DND-41 (cell line): ENCODE data around the gene ZNF213.

Experiments used
- ATAC-seq: fragments of 200-7000 bp; cut with Tn5 transposase; 3 replicates; pipeline ENCODE4 v1.9.1; 2021; ENCODE audit warnings: low read depth; ENCODE audit not compliant: insufficient read depth
- DNase-seq: peaks from one replicate; pipeline ENCODE4 v3.0.0-alpha.2; 2020
- H2AFZ ChIP-seq: 2 replicates; pipeline ENCODE4 v1.6.0; 2012; ENCODE audit warnings: low read depth, low read length
- H3K27ac ChIP-seq: 2 replicates; pipeline ENCODE4 v1.5.1; 2012; ENCODE audit warnings: low read length, inconsistent platforms
- H3K27me3 ChIP-seq: fragments of 200-600 bp; sonication (generic); 2 replicates; pipeline ENCODE4 v1.6.0; 2012; ENCODE audit warnings: low read length, mild to moderate bottlenecking, inconsistent platforms; ENCODE audit not compliant: insufficient read depth, poor library complexity
- H3K36me3 ChIP-seq: 2 replicates; pipeline ENCODE4 v1.5.1; 2012; ENCODE audit warnings: low read length, inconsistent platforms; ENCODE audit not compliant: insufficient read depth
- H3K4me1 ChIP-seq: 2 replicates; pipeline ENCODE4 v1.5.1; 2012; ENCODE audit warnings: mild to moderate bottlenecking, low read length; ENCODE audit not compliant: insufficient read depth
- H3K4me2 ChIP-seq: 2 replicates; pipeline ENCODE4 v1.6.0; 2012; ENCODE audit warnings: mild to moderate bottlenecking, moderate library complexity, low read length, inconsistent platforms; ENCODE audit not compliant: insufficient read depth
- H3K4me3 ChIP-seq, 2 experiments: fragments of 200-600 bp in 1 of 2; shearing (Covaris generic) in 1 of 2; 2 replicates each; pipeline ENCODE4 v1.5.1; 2012 to 2016; ENCODE audit warnings: inconsistent platforms in 2 of 2, low read length in 2 of 2, mild to moderate bottlenecking in 2 of 2, low read depth in 1 of 2, moderate library complexity in 1 of 2
- H3K79me2 ChIP-seq: 2 replicates; pipeline ENCODE4 v1.6.0; 2012; ENCODE audit warnings: low read length, inconsistent platforms; ENCODE audit not compliant: insufficient read depth
- H3K9ac ChIP-seq: 2 replicates; pipeline ENCODE4 v1.6.0; 2012; ENCODE audit warnings: low read depth, mild to moderate bottlenecking, inconsistent platforms, low read length, moderate library complexity
- H3K9me3 ChIP-seq: 2 replicates; pipeline ENCODE4 v1.5.1; 2012; ENCODE audit warnings: low read length, moderate library complexity, mild to moderate bottlenecking, inconsistent platforms; ENCODE audit not compliant: insufficient read depth, severe bottlenecking
- H4K20me1 ChIP-seq: 2 replicates; pipeline ENCODE4 v1.6.0; 2012; ENCODE audit warnings: low read length; ENCODE audit not compliant: insufficient read depth
- EZH2 ChIP-seq: IDR thresholded peaks from 3 replicates; pipeline ENCODE4 v1.6.1; 2012; ENCODE audit warnings: borderline replicate concordance, low read depth, mild to moderate bottlenecking, moderate library complexity, low read length, inconsistent platforms; ENCODE audit not compliant: severe bottlenecking
- TF ChIP-seq, protein P1 (sequence below): IDR thresholded peaks from 2 replicates; pipeline ENCODE4 v1.5.1; 2012; ENCODE audit warnings: borderline replicate concordance, low read length, moderate library complexity, mild to moderate bottlenecking; ENCODE audit not compliant: poor library complexity, severe bottlenecking; ENCODE audit errors: extremely low read depth

The ZNF213 gene

DNA sequence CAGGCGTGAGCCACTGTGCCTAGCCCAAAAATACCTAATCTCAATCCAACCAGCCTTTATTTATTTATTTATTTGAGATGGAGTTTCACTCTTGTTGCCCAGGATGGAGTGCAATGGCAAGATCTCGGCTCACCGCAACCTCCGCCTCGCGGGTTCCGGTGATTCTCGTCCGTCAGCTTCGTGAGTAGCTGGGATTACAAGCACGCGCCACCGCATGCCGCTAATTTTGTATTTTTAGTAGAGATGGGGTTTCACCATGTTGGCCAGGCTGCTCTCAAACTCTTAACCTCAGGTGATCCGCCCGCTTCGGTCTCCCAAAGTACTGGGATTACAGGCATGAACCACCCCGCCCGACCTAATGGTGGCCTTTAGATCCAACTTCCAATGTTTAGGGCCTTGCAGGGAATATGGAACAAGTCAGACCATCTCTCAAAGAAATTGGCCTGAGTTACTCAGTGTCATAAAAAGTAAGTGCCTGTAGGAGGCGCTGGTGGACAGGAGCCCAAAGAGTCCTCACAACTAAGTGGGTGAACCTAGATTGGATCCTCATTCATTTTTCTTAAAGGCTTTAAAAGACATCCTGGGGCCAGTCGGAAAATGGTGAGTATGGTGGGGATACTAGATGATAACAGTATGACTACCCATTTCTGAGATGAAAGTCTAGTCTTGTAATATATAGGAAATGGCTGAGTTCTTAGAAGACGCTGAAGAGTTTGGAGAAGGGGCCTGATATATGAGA, 40.4 kb upstream of the ZNF213 start:
- no peak overlapping the region for H2AFZ ChIP-seq
- no peak for TF ChIP-seq EZH2
- TF ChIP-seq, protein P1, sequence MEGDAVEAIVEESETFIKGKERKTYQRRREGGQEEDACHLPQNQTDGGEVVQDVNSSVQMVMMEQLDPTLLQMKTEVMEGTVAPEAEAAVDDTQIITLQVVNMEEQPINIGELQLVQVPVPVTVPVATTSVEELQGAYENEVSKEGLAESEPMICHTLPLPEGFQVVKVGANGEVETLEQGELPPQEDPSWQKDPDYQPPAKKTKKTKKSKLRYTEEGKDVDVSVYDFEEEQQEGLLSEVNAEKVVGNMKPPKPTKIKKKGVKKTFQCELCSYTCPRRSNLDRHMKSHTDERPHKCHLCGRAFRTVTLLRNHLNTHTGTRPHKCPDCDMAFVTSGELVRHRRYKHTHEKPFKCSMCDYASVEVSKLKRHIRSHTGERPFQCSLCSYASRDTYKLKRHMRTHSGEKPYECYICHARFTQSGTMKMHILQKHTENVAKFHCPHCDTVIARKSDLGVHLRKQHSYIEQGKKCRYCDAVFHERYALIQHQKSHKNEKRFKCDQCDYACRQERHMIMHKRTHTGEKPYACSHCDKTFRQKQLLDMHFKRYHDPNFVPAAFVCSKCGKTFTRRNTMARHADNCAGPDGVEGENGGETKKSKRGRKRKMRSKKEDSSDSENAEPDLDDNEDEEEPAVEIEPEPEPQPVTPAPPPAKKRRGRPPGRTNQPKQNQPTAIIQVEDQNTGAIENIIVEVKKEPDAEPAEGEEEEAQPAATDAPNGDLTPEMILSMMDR, result peak; percentile 61
- no peaks in the 10 kb centered on the region for H3K36me3 ChIP-seq
- no peak overlapping the region for H3K9ac ChIP-seq
- no peak overlapping the region for H3K4me2 ChIP-seq
- DNase-seq (peak; percentile 39), ATAC-seq (peak; percentile 49; the same call in 1 of the 3 replicates)
- H4K20me1 ChIP-seq, result no peaks in the 10 kb centered on the region
- no peaks in the 10 kb centered on the region for H3K79me2 ChIP-seq
- no peak overlapping the region for H3K4me3 ChIP-seq
- H3K27ac ChIP-seq, result no peak overlapping the region
- H3K4me1 ChIP-seq, result no peaks in the 10 kb centered on the region
- H3K9me3 ChIP-seq, result no peaks in the 10 kb centered on the region
- H3K27me3 ChIP-seq, result no peaks in the 10 kb centered on the region

GRCh38 chr16:3095869-3096268, 39.0 kb upstream of the ZNF213 start:
- no peak overlapping the region for H3K4me2 ChIP-seq
- no peaks in the 10 kb centered on the region for H3K36me3 ChIP-seq
- no peak overlapping the region for H3K4me3 ChIP-seq
- no peak for TF ChIP-seq EZH2
- TF ChIP-seq, protein P1, result peak; percentile 33
- no peak overlapping the region for H3K9ac ChIP-seq
- no peaks in the 10 kb centered on the region for H3K27me3 ChIP-seq
- no peaks in the 10 kb centered on the region for H4K20me1 ChIP-seq
- no peaks in the 10 kb centered on the region for H3K9me3 ChIP-seq
- peak; percentile 35 for DNase-seq
- peak; percentile 70 for ATAC-seq
- no peaks in the 10 kb centered on the region for H3K79me2 ChIP-seq
- H3K4me1 ChIP-seq, result no peaks in the 10 kb centered on the region
- H2AFZ ChIP-seq, result no peak overlapping the region
- H3K27ac ChIP-seq, result no peak overlapping the region

GRCh38 chr16:3096362-3096761, 38.5 kb upstream of the ZNF213 start:
- Histone ChIP-seq H2AFZ (no peak overlapping the region), H3K9me3 (no peaks in the 10 kb centered on the region), H3K27me3 (no peaks in the 10 kb centered on the region), H3K36me3 (no peaks in the 10 kb centered on the region), H3K4me3 (no peak overlapping the region), H4K20me1 (no peaks in the 10 kb centered on the region), H3K9ac (no peak overlapping the region), H3K27ac (no peak overlapping the region), H3K79me2 (no peaks in the 10 kb centered on the region), H3K4me2 (no peak overlapping the region), H3K4me1 (no peaks in the 10 kb centered on the region)
- DNase-seq (no peak), ATAC-seq (no peak)
- TF ChIP-seq, protein P1, result no peak
- no peak for TF ChIP-seq EZH2
